ENCODE results near the gene MAGI2. TPM values are rescaled to one million over a fixed set of nuclear protein-coding genes. Genes with fewer than 3 reads are reported as not detected.

The MAGI2 gene
- total RNA-seq, 3 donors from 2014 or later (not counting 1 experiment from before 2014, with no cell fraction given): 0.09 to 0.48 (median 0.27) TPM

DNA sequence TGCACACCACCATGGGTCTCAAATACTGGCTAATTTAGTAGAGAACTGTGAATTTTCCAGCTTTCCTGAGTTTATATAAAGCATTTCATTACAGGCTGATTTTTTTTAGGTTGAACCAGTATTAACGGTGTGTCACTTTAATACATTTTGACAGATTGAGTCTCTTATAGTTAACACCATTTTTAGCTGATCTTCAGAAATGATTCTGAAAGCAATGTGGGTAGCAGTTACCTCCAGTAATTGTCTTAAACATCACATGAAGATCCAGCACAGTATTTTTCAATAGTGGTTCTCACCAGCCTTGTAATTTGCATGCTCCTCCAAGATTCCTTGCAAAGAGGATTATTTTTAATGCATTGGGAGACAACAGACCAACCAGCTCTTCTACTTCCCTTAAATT is 961.3 kb downstream of the MAGI2 start:
- DNase-seq: no peak
- Mint-ChIP-seq H3K36me3 (no peaks in the 10 kb centered on the region), H3K27me3 (ENCODE audit: low read depth in 2 of 2) (no peaks in the 10 kb centered on the region), H3K4me1 (no peaks in the 10 kb centered on the region), H3K27ac (no peak overlapping the region), H3K4me3 (no peak overlapping the region), H3K9me3 (no peaks in the 10 kb centered on the region)
- H3K36me3 ChIP-seq (ENCODE audit: control insufficient read depth, insufficient read depth, low read length): no peaks in the 10 kb centered on the region
- no peak overlapping the region for H3K4me3 ChIP-seq (ENCODE audit: low read length)
- no CpG with 5 or more reads among the region's 1 CpG for WGBS (ENCODE audit: insufficient coverage)
- no peaks in the 10 kb centered on the region for H3K9me3 ChIP-seq (ENCODE audit: control insufficient read depth, insufficient read depth, low read length)
- no peaks in the 10 kb centered on the region for H3K27me3 ChIP-seq (ENCODE audit: control insufficient read depth, insufficient read depth, low read length)
- H3K27ac ChIP-seq (ENCODE audit: low read length): no peak overlapping the region
- no peaks in the 10 kb centered on the region for H3K4me1 ChIP-seq (ENCODE audit: control insufficient read depth, insufficient read depth, low read length)
- no peak for ATAC-seq
- intact Hi-C loops (cut with micrococcal nuclease): loop anchor here (10.0 kb wide), 1 partner anchor 63 kb away; no protein-coding TSS in a partner anchor
- TF ChIP-seq, protein P1, sequence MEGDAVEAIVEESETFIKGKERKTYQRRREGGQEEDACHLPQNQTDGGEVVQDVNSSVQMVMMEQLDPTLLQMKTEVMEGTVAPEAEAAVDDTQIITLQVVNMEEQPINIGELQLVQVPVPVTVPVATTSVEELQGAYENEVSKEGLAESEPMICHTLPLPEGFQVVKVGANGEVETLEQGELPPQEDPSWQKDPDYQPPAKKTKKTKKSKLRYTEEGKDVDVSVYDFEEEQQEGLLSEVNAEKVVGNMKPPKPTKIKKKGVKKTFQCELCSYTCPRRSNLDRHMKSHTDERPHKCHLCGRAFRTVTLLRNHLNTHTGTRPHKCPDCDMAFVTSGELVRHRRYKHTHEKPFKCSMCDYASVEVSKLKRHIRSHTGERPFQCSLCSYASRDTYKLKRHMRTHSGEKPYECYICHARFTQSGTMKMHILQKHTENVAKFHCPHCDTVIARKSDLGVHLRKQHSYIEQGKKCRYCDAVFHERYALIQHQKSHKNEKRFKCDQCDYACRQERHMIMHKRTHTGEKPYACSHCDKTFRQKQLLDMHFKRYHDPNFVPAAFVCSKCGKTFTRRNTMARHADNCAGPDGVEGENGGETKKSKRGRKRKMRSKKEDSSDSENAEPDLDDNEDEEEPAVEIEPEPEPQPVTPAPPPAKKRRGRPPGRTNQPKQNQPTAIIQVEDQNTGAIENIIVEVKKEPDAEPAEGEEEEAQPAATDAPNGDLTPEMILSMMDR (IDR thresholded peaks at IDR 0.05): no peak

DNA sequence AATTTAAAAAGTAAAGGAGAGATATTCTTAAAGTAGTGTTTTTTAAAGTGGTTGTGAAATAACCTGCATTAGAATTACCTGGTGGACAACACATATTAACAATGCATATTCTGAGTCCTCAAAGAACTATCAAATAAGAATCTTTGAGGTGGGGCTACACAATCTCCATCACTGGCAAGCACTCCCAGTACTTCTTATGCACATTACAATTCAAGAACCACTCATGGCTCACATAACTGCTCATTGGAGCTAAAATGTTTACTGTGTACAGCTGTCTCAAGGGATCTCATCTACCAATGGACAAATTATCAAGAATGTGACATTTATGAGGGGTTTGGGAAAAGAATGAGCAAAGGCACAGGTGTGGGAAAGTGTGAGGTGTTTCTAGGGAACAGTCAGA is 962.9 kb downstream of the MAGI2 start:
- H3K4me3 ChIP-seq (ENCODE audit: low read length): no peak overlapping the region
- no peaks in the 10 kb centered on the region for H3K4me1 Mint-ChIP-seq
- H3K36me3 ChIP-seq (ENCODE audit: control insufficient read depth, insufficient read depth, low read length): no peaks in the 10 kb centered on the region
- no peaks in the 10 kb centered on the region for H3K27me3 ChIP-seq (ENCODE audit: control insufficient read depth, insufficient read depth, low read length)
- no peak overlapping the region for H3K4me3 Mint-ChIP-seq
- TF ChIP-seq, protein P1 (IDR thresholded peaks at IDR 0.05): no peak
- H3K36me3 Mint-ChIP-seq: no peaks in the 10 kb centered on the region
- ATAC-seq (no peak), DNase-seq (no peak)
- H3K27ac ChIP-seq (ENCODE audit: low read length): no peak overlapping the region
- intact Hi-C loops (cut with micrococcal nuclease): loop anchor here (10.0 kb wide), 1 partner anchor 64 kb away; no protein-coding TSS in a partner anchor
- H3K27me3 Mint-ChIP-seq (ENCODE audit: low read depth in 2 of 2): no peaks in the 10 kb centered on the region
- no peaks in the 10 kb centered on the region for H3K9me3 Mint-ChIP-seq
- no peaks in the 10 kb centered on the region for H3K9me3 ChIP-seq (ENCODE audit: control insufficient read depth, insufficient read depth, low read length)
- no peak overlapping the region for H3K27ac Mint-ChIP-seq
- no peaks in the 10 kb centered on the region for H3K4me1 ChIP-seq (ENCODE audit: control insufficient read depth, insufficient read depth, low read length)

DNA sequence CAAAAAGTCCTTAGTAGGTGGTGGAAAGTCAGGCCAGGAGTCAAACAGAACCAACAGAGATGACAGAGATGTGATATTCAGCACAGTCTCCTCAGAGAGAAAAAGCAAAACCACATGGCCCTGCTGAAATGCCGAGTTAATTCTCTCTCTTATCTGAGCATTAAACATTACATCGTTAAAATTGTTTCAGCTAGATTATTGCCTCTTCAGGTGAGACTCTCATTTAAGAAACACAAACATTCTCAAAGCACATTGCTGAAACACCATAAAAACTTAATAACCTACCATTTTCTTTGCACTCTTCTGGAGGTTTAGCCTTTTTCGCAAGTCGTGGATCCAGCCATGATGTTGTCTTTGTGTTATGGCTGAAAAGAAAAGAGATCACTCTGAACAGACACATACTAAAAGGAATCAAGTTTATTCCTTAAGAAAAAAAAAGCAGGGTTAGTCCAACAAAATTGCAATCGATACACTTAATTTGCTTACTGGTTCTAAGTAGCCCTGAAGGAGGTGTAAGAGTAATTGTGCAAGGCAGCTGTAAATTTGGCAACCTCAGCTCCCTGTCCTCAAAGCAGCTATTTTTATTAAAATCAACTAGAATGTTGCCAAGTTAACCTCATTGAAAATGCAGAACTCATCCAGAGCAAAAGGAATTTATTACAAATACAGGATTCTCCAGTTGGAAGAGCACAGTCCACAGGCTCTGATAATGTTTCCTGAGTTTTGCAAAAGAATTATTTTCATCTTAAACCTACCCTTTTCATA is 963.8 kb downstream of the MAGI2 start:
- TF ChIP-seq, protein P1 (IDR thresholded peaks at IDR 0.05): no peak
- H3K4me3 Mint-ChIP-seq: no peak overlapping the region
- WGBS (ENCODE audit: insufficient coverage): 75% methylated on average over 3 of the region's 5 CpGs

DNA sequence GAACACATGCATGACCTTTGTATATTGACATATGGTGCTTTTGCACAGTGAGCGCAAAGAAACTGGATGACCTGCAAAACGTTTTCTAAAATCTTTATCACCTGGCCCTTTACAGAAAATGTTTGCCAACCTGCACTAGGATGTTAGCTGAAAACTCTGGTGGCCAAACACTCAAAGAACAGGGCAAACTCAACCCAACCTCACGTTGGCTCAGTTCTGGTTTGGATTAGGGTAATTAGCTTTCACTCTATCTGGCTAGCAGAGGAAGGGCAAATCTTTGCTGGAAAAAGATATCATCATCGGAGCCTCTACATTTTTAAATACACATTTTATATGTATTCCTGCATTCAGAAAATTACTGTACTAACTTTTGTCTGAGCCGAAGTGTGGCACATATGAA is 966.0 kb downstream of the MAGI2 start:
- Mint-ChIP-seq H3K27ac (no peak overlapping the region), H3K4me3 (no peak overlapping the region), H3K4me1 (no peaks in the 10 kb centered on the region), H3K36me3 (no peaks in the 10 kb centered on the region), H3K9me3 (no peaks in the 10 kb centered on the region), H3K27me3 (ENCODE audit: low read depth in 2 of 2) (no peaks in the 10 kb centered on the region)
- DNase-seq (no peak), ATAC-seq (no peak)
- Histone ChIP-seq H3K9me3 (ENCODE audit: control insufficient read depth, insufficient read depth, low read length) (no peaks in the 10 kb centered on the region), H3K27ac (ENCODE audit: low read length) (no peak overlapping the region), H3K4me1 (ENCODE audit: control insufficient read depth, insufficient read depth, low read length) (no peaks in the 10 kb centered on the region), H3K36me3 (ENCODE audit: control insufficient read depth, insufficient read depth, low read length) (no peaks in the 10 kb centered on the region), H3K4me3 (ENCODE audit: low read length) (no peak overlapping the region), H3K27me3 (ENCODE audit: control insufficient read depth, insufficient read depth, low read length) (no peaks in the 10 kb centered on the region)
- TF ChIP-seq, protein P1 (IDR thresholded peaks at IDR 0.05): no peak
- 81% methylated on average over 5 of the region's 5 CpGs for WGBS (ENCODE audit: insufficient coverage)
- intact Hi-C loops (cut with micrococcal nuclease): no loop called here

More for the DNA sequence above, 963.8 kb downstream of the MAGI2 start:
- H3K36me3 Mint-ChIP-seq: no peaks in the 10 kb centered on the region
- Histone ChIP-seq H3K9me3 (ENCODE audit: control insufficient read depth, insufficient read depth, low read length) (no peaks in the 10 kb centered on the region), H3K4me1 (ENCODE audit: control insufficient read depth, insufficient read depth, low read length) (no peaks in the 10 kb centered on the region), H3K36me3 (ENCODE audit: control insufficient read depth, insufficient read depth, low read length) (no peaks in the 10 kb centered on the region), H3K27ac (ENCODE audit: low read length) (no peak overlapping the region), H3K4me3 (ENCODE audit: low read length) (no peak overlapping the region), H3K27me3 (ENCODE audit: control insufficient read depth, insufficient read depth, low read length) (no peaks in the 10 kb centered on the region)
- DNase-seq (no peak), ATAC-seq (no peak)
- no peak overlapping the region for H3K27ac Mint-ChIP-seq
- H3K4me1 Mint-ChIP-seq: no peaks in the 10 kb centered on the region
- no peaks in the 10 kb centered on the region for H3K9me3 Mint-ChIP-seq
- H3K27me3 Mint-ChIP-seq (ENCODE audit: low read depth in 2 of 2): no peaks in the 10 kb centered on the region
- intact Hi-C loops (cut with micrococcal nuclease): loop anchor here (10.0 kb wide), 1 partner anchor 65 kb away; no protein-coding TSS in a partner anchor

All from natural killer cell (primary cell).